Measurements from ENCODE around the gene URB2. TPM values are rescaled to one million over a fixed set of nuclear protein-coding genes. Genes with fewer than 3 reads are reported as not detected.

URB2 gene
- total and polyA plus RNA-seq, 2 of the 13 experiments (the other 11 are each of a cell fraction or from before 2014, with no cell fraction given): 4.0 to 17.6 TPM

DNA sequence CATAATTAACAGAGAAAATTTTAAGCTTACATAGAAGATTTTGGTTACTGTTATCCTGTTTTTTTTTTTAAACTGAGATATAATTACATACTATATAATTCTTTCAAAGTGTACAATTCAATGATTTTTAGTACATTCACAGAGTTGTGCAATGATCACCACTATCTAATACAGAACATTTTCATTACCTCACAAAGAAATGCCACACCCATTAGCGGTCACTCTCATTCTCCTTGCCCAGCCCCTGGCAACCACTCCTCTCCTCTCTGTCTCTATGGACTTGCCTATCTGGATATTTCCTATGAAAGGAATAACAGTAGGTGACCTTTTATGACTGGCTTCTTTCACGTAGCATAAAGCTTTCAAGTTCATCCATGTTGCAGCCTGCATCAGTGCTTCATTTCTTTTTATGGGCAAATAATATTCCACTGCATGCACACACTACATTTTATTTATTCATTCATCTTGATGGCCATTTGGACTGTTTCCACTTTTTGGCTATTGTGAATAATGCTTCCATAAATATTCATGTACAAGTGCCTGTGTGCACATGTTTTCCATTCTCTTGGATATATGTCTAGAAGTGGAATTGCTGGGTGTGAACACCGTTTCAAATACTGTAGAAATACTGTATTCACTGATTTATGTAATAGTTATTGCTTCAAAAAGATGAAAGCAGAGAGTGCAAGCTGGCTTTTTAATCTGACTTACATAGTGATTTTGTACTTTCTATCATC lies 26.7 kb upstream of the URB2 start:
- POLR2A ChIA-PET: no interaction called here

More for the DNA sequence above, 26.7 kb upstream of the URB2 start:
- Histone ChIP-seq H2AFZ (ENCODE audit: low read length) (no peak overlapping the region), H3K79me2 (ENCODE audit: insufficient read depth, low read length) (no peaks in the 10 kb centered on the region), H3K4me3 (replicated peaks in 1 of 3; ENCODE audit: insufficient read depth in 1 of 3, low read depth in 2 of 3, low read length in 3 of 3) (no peak overlapping the region), H3K4me1 (ENCODE audit: insufficient read depth, low read length) (no peaks in the 10 kb centered on the region), H3K4me2 (ENCODE audit: low read depth, low read length) (no peak overlapping the region), H4K20me1 (ENCODE audit: insufficient read depth, low read length) (no peaks in the 10 kb centered on the region), H3K27ac (ENCODE audit: extremely low read length, insufficient read depth, low read length) (no peak overlapping the region), H3K27me3 (ENCODE audit: control insufficient read depth in 1 of 2, insufficient read depth in 2 of 2, low read length in 2 of 2) (no peaks in the 10 kb centered on the region), H3K36me3 (replicated peaks in 1 of 2; ENCODE audit: control insufficient read depth in 1 of 2, insufficient read depth in 2 of 2, low read length in 2 of 2) (peaks cover 9 to 50% of the 10 kb centered on the region in 2 experiments; a peak in 4 of 5 replicates), H3K9ac (ENCODE audit: insufficient read depth, low read depth, low read length) (no peak overlapping the region), H3K9me3 (ENCODE audit: low read length) (no peaks in the 10 kb centered on the region)
- ATAC-seq (no peak), FAIRE-seq (no peak), DNase-seq (ENCODE audit: low spot score) (no peak)
- in situ Hi-C loops (cut with HindIII; ENCODE audit: extremely low pct_ligation_motif_present, low pct_unique_long_range_greater_than_20kb) (no loop called here), intact Hi-C loops (cut with micrococcal nuclease; ENCODE audit: unreplicated experiment) (no loop called here)
- no TSS peak for BruUV-seq (replicated peaks)
- WGBS (ENCODE audit: low lambda C conversion rate): 99% methylated on average over 3 of the region's 3 CpGs
- CTCF ChIA-PET (ENCODE audit: low intra/inter-chr PET ratio, low total read pairs): no interaction called here
- TF ChIP-seq SAFB2 (CRISPR knock-in tag; IDR thresholded peaks at IDR 0.05; ENCODE audit: borderline replicate concordance, low read depth) (no peak), CENPX (CRISPR knock-in tag; IDR thresholded peaks at IDR 0.05) (no peak), HOXA9 (CRISPR knock-in tag; IDR thresholded peaks at IDR 0.05; ENCODE audit: borderline replicate concordance) (no peak), TCF7L2 (IDR thresholded peaks at IDR 0.05; ENCODE audit: low read depth, low read length) (no peak), ZNF124 (CRISPR knock-in tag; IDR thresholded peaks at IDR 0.05) (no peak), ZNF274 (CRISPR knock-in tag; IDR thresholded peaks at IDR 0.05) (no peak)
- TF ChIP-seq, protein P1, sequence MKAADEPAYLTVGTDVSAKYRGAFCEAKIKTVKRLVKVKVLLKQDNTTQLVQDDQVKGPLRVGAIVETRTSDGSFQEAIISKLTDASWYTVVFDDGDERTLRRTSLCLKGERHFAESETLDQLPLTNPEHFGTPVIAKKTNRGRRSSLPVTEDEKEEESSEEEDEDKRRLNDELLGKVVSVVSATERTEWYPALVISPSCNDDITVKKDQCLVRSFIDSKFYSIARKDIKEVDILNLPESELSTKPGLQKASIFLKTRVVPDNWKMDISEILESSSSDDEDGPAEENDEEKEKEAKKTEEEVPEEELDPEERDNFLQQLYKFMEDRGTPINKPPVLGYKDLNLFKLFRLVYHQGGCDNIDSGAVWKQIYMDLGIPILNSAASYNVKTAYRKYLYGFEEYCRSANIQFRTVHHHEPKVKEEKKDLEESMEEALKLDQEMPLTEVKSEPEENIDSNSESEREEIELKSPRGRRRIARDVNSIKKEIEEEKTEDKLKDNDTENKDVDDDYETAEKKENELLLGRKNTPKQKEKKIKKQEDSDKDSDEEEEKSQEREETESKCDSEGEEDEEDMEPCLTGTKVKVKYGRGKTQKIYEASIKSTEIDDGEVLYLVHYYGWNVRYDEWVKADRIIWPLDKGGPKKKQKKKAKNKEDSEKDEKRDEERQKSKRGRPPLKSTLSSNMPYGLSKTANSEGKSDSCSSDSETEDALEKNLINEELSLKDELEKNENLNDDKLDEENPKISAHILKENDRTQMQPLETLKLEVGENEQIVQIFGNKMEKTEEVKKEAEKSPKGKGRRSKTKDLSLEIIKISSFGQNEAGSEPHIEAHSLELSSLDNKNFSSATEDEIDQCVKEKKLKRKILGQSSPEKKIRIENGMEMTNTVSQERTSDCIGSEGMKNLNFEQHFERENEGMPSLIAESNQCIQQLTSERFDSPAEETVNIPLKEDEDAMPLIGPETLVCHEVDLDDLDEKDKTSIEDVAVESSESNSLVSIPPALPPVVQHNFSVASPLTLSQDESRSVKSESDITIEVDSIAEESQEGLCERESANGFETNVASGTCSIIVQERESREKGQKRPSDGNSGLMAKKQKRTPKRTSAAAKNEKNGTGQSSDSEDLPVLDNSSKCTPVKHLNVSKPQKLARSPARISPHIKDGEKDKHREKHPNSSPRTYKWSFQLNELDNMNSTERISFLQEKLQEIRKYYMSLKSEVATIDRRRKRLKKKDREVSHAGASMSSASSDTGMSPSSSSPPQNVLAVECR (CRISPR knock-in tag; IDR thresholded peaks at IDR 0.05; ENCODE audit: borderline replicate concordance): no peak
